SK-N-SH treated with all-trans-retinoic acid at 6 μM for 48 hours (cell line): Measurements from ENCODE around the gene DTWD1.

Experiments
- OSR1 ChIP-seq: fragments of 250-450 bp; sonication (Bioruptor Pico); IDR thresholded peaks from 2 replicates; pipeline ENCODE4 v1.8.0; 2022; ENCODE audit warnings: moderate library complexity, mild to moderate bottlenecking, inconsistent platforms
- PATZ1 ChIP-seq: fragments of 250-450 bp; sonication (Bioruptor Pico); IDR thresholded peaks from 2 replicates; pipeline ENCODE4 v1.8.0; 2020; ENCODE audit warnings: mild to moderate bottlenecking, moderate library complexity, borderline replicate concordance

GRCh38 chr15:49652922-49653321, 32.1 kb downstream of the DTWD1 start:
- TF ChIP-seq PATZ1 (CRISPR knock-in tag) (no peak), OSR1 (CRISPR knock-in tag) (no peak)
